Body of pancreas (tissue), 4 donors: ENCODE data around the gene IL20. TPM values are rescaled to one million over a fixed set of nuclear protein-coding genes. Genes with fewer than 3 reads are reported as not detected.

ENCODE experiments used
- ATAC-seq: fragments of 150-250 bp; one replicate; pipeline ENCODE4 v1.9.1; 2016
- DNase-seq, 4 donors: peaks; one replicate each; pipeline ENCODE4 v3.0.0-alpha.2; 2019
- H3K27ac ChIP-seq, 4 donors: fragments of 200-600 bp; sonication (generic); 1 replicate in 3 of 4; 2 replicates in 1 of 4; pipeline versions ENCODE4 v1.5.1 to v1.6.1; 2016 to 2019; ENCODE audit warnings: mild to moderate bottlenecking in 1 of 4, mixed read lengths in 1 of 4, moderate library complexity in 1 of 4
- H3K27me3 ChIP-seq, 2 donors: fragments of 200-600 bp; sonication (generic); one replicate each; pipeline ENCODE4 v1.6.0; 2016; ENCODE audit warnings: mild to moderate bottlenecking in 1 of 2
- H3K36me3 ChIP-seq, 2 donors: fragments of 200-600 bp; sonication (generic); replicated peaks in 1 of 2; 2 replicates each; pipeline ENCODE4 v1.5.1; 2016; ENCODE audit warnings: low read depth in 2 of 2; ENCODE audit not compliant: insufficient read depth in 1 of 2
- H3K4me1 ChIP-seq: fragments of 200-600 bp; sonication (generic); one replicate; pipeline ENCODE4 v1.6.0; 2016
- H3K4me3 ChIP-seq, 2 donors: fragments of 200-600 bp; sonication (generic); 1 replicate in 1 of 2; 2 replicates in 1 of 2; pipeline ENCODE4 v1.5.1; 2016 to 2019
- H3K9me3 ChIP-seq, 3 donors: fragments of 200-600 bp; sonication (generic); 1 replicate in 2 of 3; 2 replicates in 1 of 3; pipeline ENCODE4 v1.5.1; 2016
- CTCF ChIP-seq, 7 experiments: fragments of 450-650 bp in 4 of 7; fragments of 200-600 bp in 3 of 7; sonication (generic) in 3 of 7; IDR thresholded peaks; one replicate each; pipeline ENCODE4 v1.5.1; 2016 to 2019; ENCODE audit warnings: antibody characterized with exemption in 7 of 7
- POLR2A ChIP-seq, 3 donors: fragments of 450-650 bp; IDR thresholded peaks; one replicate each; pipeline ENCODE4 v1.6.1; 2016; ENCODE audit warnings: antibody characterized with exemption in 3 of 3, mild to moderate bottlenecking in 2 of 3
- WGBS, 2 donors: methylation state at CpG; one replicate each; pipeline ENCODE4 v1.1.5; 2017; 5-methylcytosine and 5-hydroxymethylcytosine counted together
- intact Hi-C: fragments of 100-400 bp; cut with DNase I; formaldehyde crosslinking; loops from one replicate; pipeline ENCODE4 v1.15.1; 2023
- total RNA-seq, 2 donors: library from RNA; depleted of rRNA; stranded (reverse); fragments of >200 nt; gene quantifications; one replicate each; pipeline ENCODE4 v1.1.0, GENCODE V29; 2016

IL20 gene
- total RNA-seq, 2 donors from 2014 or later = not detected

- H3K27me3 ChIP-seq = no peaks in the 10 kb centered on the region
- intact Hi-C loops = no loop called here
- ATAC-seq (no peak), DNase-seq (no peak)
- H3K27ac ChIP-seq = no peak overlapping the region
- peaks cover 8% of the 10 kb centered on the region for H3K4me1 ChIP-seq
- H3K9me3 ChIP-seq = no peaks in the 10 kb centered on the region
- no peak for TF ChIP-seq CTCF (IDR thresholded peaks at IDR 0.05)
- TF ChIP-seq POLR2A (IDR thresholded peaks at IDR 0.05) = no peak
- no peak overlapping the region for H3K4me3 ChIP-seq
- 18 to 53% methylated on average over 1 of the region's 1 CpG for WGBS, 2 donors
- no peaks in the 10 kb centered on the region for H3K36me3 ChIP-seq
These were observed 2.8 kb downstream of the IL20 start for GRCh38 chr1:206868264-206868663.

GRCh38 chr1:206872139-206872538, 6.7 kb downstream of the IL20 start:
- H3K27me3 ChIP-seq = no peaks in the 10 kb centered on the region
- no peak for ATAC-seq
- TF ChIP-seq CTCF (IDR thresholded peaks at IDR 0.05) = no peak
- TF ChIP-seq POLR2A (IDR thresholded peaks at IDR 0.05) = no peak
- H3K4me3 ChIP-seq = no peak overlapping the region
- no peaks in the 10 kb centered on the region for H3K4me1 ChIP-seq
- H3K9me3 ChIP-seq = no peaks in the 10 kb centered on the region
- intact Hi-C loops = no loop called here
- no peak overlapping the region for H3K27ac ChIP-seq
- no peak for DNase-seq
- no peaks in the 10 kb centered on the region for H3K36me3 ChIP-seq
- WGBS, 2 donors = 71 to 82% methylated on average over 3 of the region's 3 CpGs

GRCh38 chr1:206873603-206874188, 8.3 kb downstream of the IL20 start:
- TF ChIP-seq CTCF (IDR thresholded peaks at IDR 0.05) (no peak), POLR2A (IDR thresholded peaks at IDR 0.05) (no peak)
- intact Hi-C loops = no loop called here
- H3K9me3 ChIP-seq = peaks cover 0 to 6% (median 0%) of the 10 kb centered on the region in 3 donors
- WGBS, 2 donors = 75 to 79% methylated on average over 3 of the region's 3 CpGs
- no peaks in the 10 kb centered on the region for H3K36me3 ChIP-seq
- H3K4me1 ChIP-seq = no peaks in the 10 kb centered on the region
- no peaks in the 10 kb centered on the region for H3K27me3 ChIP-seq
- DNase-seq = no peak
- no peak for ATAC-seq
- no peak overlapping the region for H3K4me3 ChIP-seq
- H3K27ac ChIP-seq = no peak overlapping the region

- Histone ChIP-seq H3K27ac (no peak overlapping the region), H3K27me3 (no peaks in the 10 kb centered on the region), H3K9me3 (peaks cover 0 to 6% (median 0%) of the 10 kb centered on the region in 3 donors), H3K36me3 (no peaks in the 10 kb centered on the region), H3K4me1 (no peaks in the 10 kb centered on the region), H3K4me3 (no peak overlapping the region)
- no peak for ATAC-seq
- WGBS, 2 donors = 52 to 62% methylated on average over 3 of the region's 3 CpGs
- intact Hi-C loops = no loop called here
- DNase-seq = no peak
- TF ChIP-seq CTCF (IDR thresholded peaks at IDR 0.05) = no peak
- no peak for TF ChIP-seq POLR2A (IDR thresholded peaks at IDR 0.05)
These were observed 10.4 kb downstream of the IL20 start for GRCh38 chr1:206875752-206876377.

GRCh38 chr1:206878456-206878855, 13.0 kb downstream of the IL20 start:
- no peak for ATAC-seq
- no peak for TF ChIP-seq CTCF (IDR thresholded peaks at IDR 0.05)
- TF ChIP-seq POLR2A (IDR thresholded peaks at IDR 0.05) = no peak
- Histone ChIP-seq H3K4me1 (no peaks in the 10 kb centered on the region), H3K27me3 (no peaks in the 10 kb centered on the region), H3K4me3 (no peak overlapping the region), H3K9me3 (peaks cover 0 to 6% (median 0%) of the 10 kb centered on the region in 3 donors), H3K27ac (no peak overlapping the region), H3K36me3 (no peaks in the 10 kb centered on the region)
- no peak for DNase-seq
- intact Hi-C loops = no loop called here
